Measurements from ENCODE around the gene FABP6. TPM values are rescaled to one million over a fixed set of nuclear protein-coding genes. Genes with fewer than 3 reads are reported as not detected.

The FABP6 gene
- total RNA-seq, 2 donors from 2014 or later: 0.37 to 1.9 TPM

- Mint-ChIP-seq H3K4me1 (peaks cover 31% of the 10 kb centered on the region), H3K27ac (no peak overlapping the region)
These were observed 24.1 kb downstream of the FABP6 start for GRCh38 chr5:160253441-160253840.

GRCh38 chr5:160254706-160255105, 25.4 kb downstream of the FABP6 start:
- H3K9ac ChIP-seq (ENCODE audit: extremely low read depth, low read length, poor library complexity, severe bottlenecking): no peak overlapping the region
- no peaks in the 10 kb centered on the region for H3K27me3 Mint-ChIP-seq (ENCODE audit: insufficient read depth)
- no peaks in the 10 kb centered on the region for H3K9me3 Mint-ChIP-seq
- no peak for TF ChIP-seq CTCF (conservative IDR thresholded peaks at IDR 0.05)
- H3K4me3 ChIP-seq (ENCODE audit: low read length): no peak overlapping the region
- H3K4me1 Mint-ChIP-seq: peaks cover 31% of the 10 kb centered on the region
- H3K27ac ChIP-seq (ENCODE audit: low read depth, low read length): no peak overlapping the region
- H3K9me3 ChIP-seq (ENCODE audit: control insufficient read depth, low read length): no peaks in the 10 kb centered on the region
- no peaks in the 10 kb centered on the region for H3K4me1 ChIP-seq (ENCODE audit: control insufficient read depth, insufficient read depth, low read length)
- 91 to 94% methylated on average over 4 to 6 of the region's 6 CpGs for WGBS, 2 experiments (ENCODE audit: insufficient coverage in 1 of 2, insufficient read length in 1 of 2)
- no peak overlapping the region for H3K27ac Mint-ChIP-seq
- no peak for DNase-seq
- no peaks in the 10 kb centered on the region for H3K27me3 ChIP-seq (ENCODE audit: control insufficient read depth, insufficient read depth, low read length, poor library complexity, severe bottlenecking)
- no peak overlapping the region for H3K4me3 Mint-ChIP-seq
- peaks cover 27% of the 10 kb centered on the region for H3K36me3 ChIP-seq (ENCODE audit: control insufficient read depth, insufficient read depth, low read length)
- peaks cover 46% of the 10 kb centered on the region for H3K36me3 Mint-ChIP-seq (ENCODE audit: low read depth)

More at GRCh38 chr5:160253441-160253840, 24.1 kb downstream of the FABP6 start:
- H3K27me3 Mint-ChIP-seq (ENCODE audit: insufficient read depth): no peaks in the 10 kb centered on the region
- Histone ChIP-seq H3K9me3 (ENCODE audit: control insufficient read depth, low read length) (no peaks in the 10 kb centered on the region), H3K36me3 (ENCODE audit: control insufficient read depth, insufficient read depth, low read length) (peaks cover 23% of the 10 kb centered on the region), H3K9ac (ENCODE audit: extremely low read depth, low read length, poor library complexity, severe bottlenecking) (no peak overlapping the region), H3K4me1 (ENCODE audit: control insufficient read depth, insufficient read depth, low read length) (no peaks in the 10 kb centered on the region), H3K27ac (ENCODE audit: low read depth, low read length) (no peak overlapping the region), H3K4me3 (ENCODE audit: low read length) (no peak overlapping the region), H3K27me3 (ENCODE audit: control insufficient read depth, insufficient read depth, low read length, poor library complexity, severe bottlenecking) (no peaks in the 10 kb centered on the region)
- H3K4me3 Mint-ChIP-seq: no peak overlapping the region
- TF ChIP-seq CTCF (conservative IDR thresholded peaks at IDR 0.05): no peak
- WGBS, 2 experiments (ENCODE audit: insufficient coverage in 1 of 2, insufficient read length in 1 of 2): 91 to 96% methylated on average over 16 to 17 of the region's 17 CpGs
- H3K36me3 Mint-ChIP-seq (ENCODE audit: low read depth): peaks cover 40% of the 10 kb centered on the region
- DNase-seq: no peak
- no peaks in the 10 kb centered on the region for H3K9me3 Mint-ChIP-seq

GRCh38 chr5:160259341-160259740, 30.0 kb downstream of the FABP6 start:
- Histone ChIP-seq H3K4me3 (ENCODE audit: low read length) (no peak overlapping the region), H3K27me3 (ENCODE audit: control insufficient read depth, insufficient read depth, low read length, poor library complexity, severe bottlenecking) (no peaks in the 10 kb centered on the region), H3K9ac (ENCODE audit: extremely low read depth, low read length, poor library complexity, severe bottlenecking) (no peak overlapping the region), H3K36me3 (ENCODE audit: control insufficient read depth, insufficient read depth, low read length) (peaks cover 13% of the 10 kb centered on the region), H3K4me1 (ENCODE audit: control insufficient read depth, insufficient read depth, low read length) (peaks cover 28% of the 10 kb centered on the region), H3K27ac (ENCODE audit: low read depth, low read length) (no peak overlapping the region), H3K9me3 (ENCODE audit: control insufficient read depth, low read length) (no peaks in the 10 kb centered on the region)
- H3K27ac Mint-ChIP-seq: peak overlapping the region; percentile 55
- 96 to 97% methylated on average over 6 to 7 of the region's 7 CpGs for WGBS, 2 experiments (ENCODE audit: insufficient coverage in 1 of 2, insufficient read length in 1 of 2)
- peaks cover 25% of the 10 kb centered on the region for H3K4me1 Mint-ChIP-seq
- H3K4me3 Mint-ChIP-seq: no peak overlapping the region
- no peaks in the 10 kb centered on the region for H3K9me3 Mint-ChIP-seq
- DNase-seq: no peak
- H3K36me3 Mint-ChIP-seq (ENCODE audit: low read depth): peaks cover 21% of the 10 kb centered on the region
- no peak for TF ChIP-seq CTCF (conservative IDR thresholded peaks at IDR 0.05)
- no peaks in the 10 kb centered on the region for H3K27me3 Mint-ChIP-seq (ENCODE audit: insufficient read depth)
